Bronchial epithelial cell (primary cell): ENCODE data around the gene BANF2. TPM values are rescaled to one million over a fixed set of nuclear protein-coding genes. Genes with fewer than 3 reads are reported as not detected.

Source experiments
- DNase-seq: peaks from one replicate; pipeline ENCODE4 v3.0.0-alpha.2; 2010; ENCODE audit warnings: low read depth
- FAIRE-seq: peaks from 2 replicates; lab custom pipeline; 2011; peaks lifted over from hg19 to GRCh38; lab: Jason Lieb, UNC
- H3K27me3 ChIP-seq: 2 replicates; pipeline ENCODE4 v1.5.1; 2011; ENCODE audit warnings: low read length; ENCODE audit not compliant: control insufficient read depth, insufficient read depth
- H3K36me3 ChIP-seq: 2 replicates; pipeline ENCODE4 v1.5.1; 2011; ENCODE audit warnings: low read length; ENCODE audit not compliant: control insufficient read depth, insufficient read depth
- H3K4me3 ChIP-seq: 2 replicates; pipeline ENCODE4 v1.5.1; 2011; ENCODE audit warnings: mild to moderate bottlenecking, low read depth, low read length, control low read depth
- total RNA-seq: library from RNA; depleted of rRNA; stranded (reverse); fragments of >200 nt; gene quantifications from 2 replicates; pipeline ENCODE4 v1.2.1, GENCODE V29; 2014
- TF ChIP-seq, protein P1 (sequence below): IDR thresholded peaks from 2 replicates; pipeline ENCODE4 v1.5.1; 2011; ENCODE audit warnings: mild to moderate bottlenecking, moderate library complexity, low read length, control low read depth, inconsistent platforms; ENCODE audit not compliant: insufficient read depth, severe bottlenecking

BANF2 gene
- total RNA-seq, 1 donor from 2014 or later, result not detected

DNA sequence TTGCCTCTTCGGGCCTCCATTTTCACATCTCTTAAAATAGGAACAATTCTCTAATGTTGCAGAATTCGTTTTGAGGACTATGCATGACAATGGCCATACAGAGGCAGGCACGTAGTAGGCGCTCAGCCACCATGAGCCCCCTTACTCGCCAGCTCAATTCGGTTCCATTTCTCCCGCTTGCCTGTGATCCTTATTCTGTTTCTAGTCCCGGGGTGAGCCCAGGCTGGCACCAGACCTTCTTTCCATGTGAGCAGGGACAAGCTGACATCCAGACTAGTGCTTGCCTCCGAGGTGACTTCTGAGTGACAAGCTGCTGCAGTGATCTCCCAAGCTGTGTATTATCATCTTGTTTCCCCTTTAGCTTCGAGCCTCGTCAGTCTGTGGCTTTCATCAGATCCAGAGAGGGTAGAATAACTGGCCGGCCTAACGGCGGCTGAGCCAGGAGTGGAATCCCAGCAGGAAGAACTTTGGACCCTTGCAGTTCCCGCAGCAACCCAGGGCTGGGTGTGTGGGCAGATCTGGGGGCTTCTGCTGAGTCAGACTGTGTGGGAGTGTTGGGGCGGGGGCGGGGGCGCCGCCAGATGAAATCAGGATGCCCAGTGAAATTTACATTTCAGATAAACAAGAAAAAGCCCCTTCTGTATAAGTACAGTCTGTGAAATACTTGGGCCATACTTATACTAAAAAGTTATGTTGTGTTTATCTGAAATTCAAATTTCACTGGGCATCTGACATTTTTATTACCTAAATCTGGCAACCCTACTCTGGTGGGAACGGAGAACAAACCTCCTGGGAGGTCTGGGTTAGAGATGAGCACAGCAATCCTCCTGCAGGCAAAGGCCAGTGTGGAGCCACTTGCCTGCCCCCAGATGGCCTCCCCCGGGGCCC lies 10.9 kb downstream of the BANF2 start:
- H3K4me3 ChIP-seq, result no peak overlapping the region
- FAIRE-seq (no peak), DNase-seq (no peak)
- H3K36me3 ChIP-seq, result no peaks in the 10 kb centered on the region
- TF ChIP-seq, protein P1, sequence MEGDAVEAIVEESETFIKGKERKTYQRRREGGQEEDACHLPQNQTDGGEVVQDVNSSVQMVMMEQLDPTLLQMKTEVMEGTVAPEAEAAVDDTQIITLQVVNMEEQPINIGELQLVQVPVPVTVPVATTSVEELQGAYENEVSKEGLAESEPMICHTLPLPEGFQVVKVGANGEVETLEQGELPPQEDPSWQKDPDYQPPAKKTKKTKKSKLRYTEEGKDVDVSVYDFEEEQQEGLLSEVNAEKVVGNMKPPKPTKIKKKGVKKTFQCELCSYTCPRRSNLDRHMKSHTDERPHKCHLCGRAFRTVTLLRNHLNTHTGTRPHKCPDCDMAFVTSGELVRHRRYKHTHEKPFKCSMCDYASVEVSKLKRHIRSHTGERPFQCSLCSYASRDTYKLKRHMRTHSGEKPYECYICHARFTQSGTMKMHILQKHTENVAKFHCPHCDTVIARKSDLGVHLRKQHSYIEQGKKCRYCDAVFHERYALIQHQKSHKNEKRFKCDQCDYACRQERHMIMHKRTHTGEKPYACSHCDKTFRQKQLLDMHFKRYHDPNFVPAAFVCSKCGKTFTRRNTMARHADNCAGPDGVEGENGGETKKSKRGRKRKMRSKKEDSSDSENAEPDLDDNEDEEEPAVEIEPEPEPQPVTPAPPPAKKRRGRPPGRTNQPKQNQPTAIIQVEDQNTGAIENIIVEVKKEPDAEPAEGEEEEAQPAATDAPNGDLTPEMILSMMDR, result no peak
- no peaks in the 10 kb centered on the region for H3K27me3 ChIP-seq

- no peak for FAIRE-seq
- Histone ChIP-seq H3K36me3 (no peaks in the 10 kb centered on the region), H3K4me3 (no peak overlapping the region), H3K27me3 (no peaks in the 10 kb centered on the region)
- TF ChIP-seq, protein P1, result no peak
- DNase-seq, result no peak
Measured at GRCh38 chr20:17711267-17711627, 11.5 kb downstream of the BANF2 start.

- no peak for DNase-seq
- H3K36me3 ChIP-seq, result no peaks in the 10 kb centered on the region
- TF ChIP-seq, protein P1, result no peak
- no peak overlapping the region for H3K4me3 ChIP-seq
- H3K27me3 ChIP-seq, result no peaks in the 10 kb centered on the region
- FAIRE-seq, result no peak
Measured at GRCh38 chr20:17712201-17712600, 12.4 kb downstream of the BANF2 start.

GRCh38 chr20:17712708-17713107 lies 12.9 kb downstream of the BANF2 start:
- TF ChIP-seq, protein P1, result no peak
- Histone ChIP-seq H3K36me3 (no peaks in the 10 kb centered on the region), H3K27me3 (no peaks in the 10 kb centered on the region), H3K4me3 (no peak overlapping the region)
- DNase-seq (no peak), FAIRE-seq (no peak)

DNA sequence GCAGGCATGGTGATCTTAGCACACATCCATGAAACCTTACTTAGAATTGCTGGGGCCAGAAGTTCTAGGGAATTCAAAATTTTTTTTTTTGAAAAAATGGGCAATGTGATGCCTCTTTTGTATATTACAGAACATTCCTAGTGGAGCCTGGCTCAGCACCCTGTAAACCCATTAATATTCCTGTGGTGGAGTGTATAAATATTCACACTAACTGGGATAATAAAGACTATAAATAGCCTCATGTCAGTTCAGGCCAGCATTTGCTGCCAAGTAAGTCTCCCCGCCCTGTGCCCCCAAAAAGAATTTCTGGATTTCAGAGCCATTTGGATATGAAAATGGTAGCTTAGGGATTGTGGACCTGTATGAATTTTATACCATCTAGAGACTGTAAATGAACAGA lies 14.8 kb downstream of the BANF2 start:
- no peak overlapping the region for H3K4me3 ChIP-seq
- TF ChIP-seq, protein P1, result no peak
- FAIRE-seq, result no peak
- no peak for DNase-seq
- no peaks in the 10 kb centered on the region for H3K36me3 ChIP-seq
- H3K27me3 ChIP-seq, result no peaks in the 10 kb centered on the region
